GM12864 (cell line): ENCODE results near the gene SPAG4.
A peak's percentile ranks its signal among the peaks of the same experiment; 100 is the strongest.

Source experiments
- DNase-seq: peaks from one replicate; pipeline ENCODE4 v3.0.0-alpha.2; 2011; ENCODE audit warnings: low read depth
- H3K4me3 ChIP-seq: 2 replicates; pipeline ENCODE4 v1.5.1; 2011; ENCODE audit warnings: mild to moderate bottlenecking, low read depth, low read length, control low read depth
- TF ChIP-seq, protein P1 (sequence below): IDR thresholded peaks from 2 replicates; pipeline ENCODE4 v1.5.1; 2011; ENCODE audit warnings: low read depth, mild to moderate bottlenecking, moderate library complexity, low read length, control low read depth, inconsistent platforms; ENCODE audit errors: missing control alignments

Gene SPAG4

GRCh38 chr20:35602851-35603495 is 12.7 kb upstream of the SPAG4 start:
- TF ChIP-seq, protein P1, sequence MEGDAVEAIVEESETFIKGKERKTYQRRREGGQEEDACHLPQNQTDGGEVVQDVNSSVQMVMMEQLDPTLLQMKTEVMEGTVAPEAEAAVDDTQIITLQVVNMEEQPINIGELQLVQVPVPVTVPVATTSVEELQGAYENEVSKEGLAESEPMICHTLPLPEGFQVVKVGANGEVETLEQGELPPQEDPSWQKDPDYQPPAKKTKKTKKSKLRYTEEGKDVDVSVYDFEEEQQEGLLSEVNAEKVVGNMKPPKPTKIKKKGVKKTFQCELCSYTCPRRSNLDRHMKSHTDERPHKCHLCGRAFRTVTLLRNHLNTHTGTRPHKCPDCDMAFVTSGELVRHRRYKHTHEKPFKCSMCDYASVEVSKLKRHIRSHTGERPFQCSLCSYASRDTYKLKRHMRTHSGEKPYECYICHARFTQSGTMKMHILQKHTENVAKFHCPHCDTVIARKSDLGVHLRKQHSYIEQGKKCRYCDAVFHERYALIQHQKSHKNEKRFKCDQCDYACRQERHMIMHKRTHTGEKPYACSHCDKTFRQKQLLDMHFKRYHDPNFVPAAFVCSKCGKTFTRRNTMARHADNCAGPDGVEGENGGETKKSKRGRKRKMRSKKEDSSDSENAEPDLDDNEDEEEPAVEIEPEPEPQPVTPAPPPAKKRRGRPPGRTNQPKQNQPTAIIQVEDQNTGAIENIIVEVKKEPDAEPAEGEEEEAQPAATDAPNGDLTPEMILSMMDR = no peak

DNA sequence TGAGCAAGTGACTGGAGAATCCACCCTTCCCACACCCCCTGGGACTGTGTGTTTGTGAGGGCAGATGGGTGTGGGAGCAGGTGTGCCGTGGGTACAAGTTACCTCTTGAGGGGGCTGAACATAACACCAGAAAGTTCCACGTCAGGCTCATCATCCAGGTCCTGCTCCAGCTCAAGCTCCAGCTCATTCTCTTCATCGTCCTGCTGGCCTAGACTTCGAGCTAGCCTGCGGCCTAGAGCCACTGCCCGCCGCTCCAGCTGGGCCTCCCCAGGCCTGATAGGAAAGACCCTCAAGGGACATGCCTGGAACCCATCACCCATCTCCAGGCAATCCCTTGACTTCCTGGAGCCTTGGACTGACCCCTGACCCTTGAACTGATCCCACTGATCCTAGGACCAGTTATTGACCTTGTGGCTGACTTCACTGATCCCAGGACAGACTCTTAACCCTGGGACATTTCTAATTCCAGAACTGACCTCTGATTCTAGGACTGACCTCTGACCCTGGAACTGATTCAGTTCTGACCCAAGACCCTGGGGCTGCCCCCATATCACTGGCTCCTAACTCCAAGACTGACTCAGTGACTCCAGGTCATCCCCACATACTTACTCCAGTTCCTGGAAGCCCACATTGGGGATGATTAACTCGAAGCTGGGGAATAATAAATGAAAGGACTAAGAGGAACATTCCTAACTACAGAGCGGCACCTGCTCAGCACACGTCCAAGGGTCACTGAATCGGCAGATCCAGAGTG is 11.8 kb upstream of the SPAG4 start:
- TF ChIP-seq, protein P1 = no peak
- no peak overlapping the region for H3K4me3 ChIP-seq
- DNase-seq = no peak

More at GRCh38 chr20:35602851-35603495, 12.7 kb upstream of the SPAG4 start:
- no peak for DNase-seq
- H3K4me3 ChIP-seq = no peak overlapping the region

- TF ChIP-seq, protein P1 = peak; percentile 47
- no peak overlapping the region for H3K4me3 ChIP-seq
- no peak for DNase-seq
Measured at GRCh38 chr20:35604449-35604747, 11.2 kb upstream of the SPAG4 start.

- TF ChIP-seq, protein P1 = no peak
- no peak overlapping the region for H3K4me3 ChIP-seq
- DNase-seq = no peak
Measured at GRCh38 chr20:35606127-35606526, 9.5 kb upstream of the SPAG4 start.

DNA sequence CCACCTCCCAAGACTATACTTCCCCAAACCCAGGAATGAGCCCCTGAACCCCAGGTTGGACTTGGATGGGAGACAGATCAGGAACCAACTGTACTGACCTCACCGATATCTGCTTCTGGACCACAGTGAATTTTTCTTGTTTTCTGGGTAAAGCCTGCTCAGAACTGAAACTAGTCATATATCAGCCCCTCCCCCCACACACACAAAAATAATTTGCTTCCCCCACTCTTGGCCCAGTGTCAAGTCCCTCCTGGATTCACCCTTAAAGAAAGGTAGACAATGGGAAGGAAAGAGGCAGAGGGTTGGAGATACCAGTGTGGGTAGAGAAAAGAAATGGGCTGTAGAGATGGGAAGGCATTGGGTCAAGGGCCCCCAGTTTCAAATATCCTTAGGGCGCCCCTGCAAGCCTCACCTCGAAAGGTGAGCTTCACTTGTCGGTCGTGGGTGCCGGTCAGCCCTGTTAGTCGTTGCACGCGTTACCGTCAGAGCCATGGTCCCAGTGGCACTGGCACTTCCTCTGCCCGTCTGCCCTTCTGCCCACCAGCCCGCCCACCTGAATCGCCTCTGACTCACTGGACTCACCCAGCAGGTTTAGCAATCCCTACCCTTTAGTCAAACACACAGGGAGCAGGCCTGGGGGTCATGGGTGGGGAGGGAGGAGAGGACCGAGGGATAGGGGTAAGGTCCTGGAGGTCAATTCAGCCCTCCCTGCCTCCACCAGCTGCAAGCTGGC is 8.5 kb upstream of the SPAG4 start:
- H3K4me3 ChIP-seq = no peak overlapping the region
- DNase-seq = no peak
- TF ChIP-seq, protein P1 = no peak

DNA sequence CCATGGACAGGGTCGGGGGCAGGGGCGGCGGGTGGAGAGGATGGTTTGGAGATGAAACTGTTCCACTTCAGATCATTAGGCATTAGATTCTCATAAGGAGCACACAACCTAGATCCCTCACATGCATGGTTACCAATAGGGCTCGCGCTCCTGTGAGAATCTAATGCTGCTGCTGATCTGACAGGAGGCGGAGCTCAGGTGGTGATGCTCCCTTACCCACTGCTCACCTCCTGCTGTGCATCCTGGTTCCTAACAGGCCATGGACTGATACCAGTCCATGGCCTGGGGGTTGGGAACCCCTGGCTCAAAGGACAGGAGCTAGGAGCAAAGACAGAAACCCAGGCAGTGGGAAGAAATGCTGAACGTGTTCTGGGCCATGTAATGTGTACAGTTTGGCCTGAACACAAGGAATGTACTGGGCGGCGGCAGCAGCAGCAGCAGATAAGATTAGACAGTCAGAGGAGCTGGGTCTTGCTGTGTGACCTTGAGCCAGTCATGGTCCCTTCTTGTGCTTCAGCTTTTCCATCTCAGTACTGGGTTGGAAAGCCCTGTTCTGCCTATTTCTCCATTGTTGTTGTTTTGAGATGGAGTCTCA is 4.7 kb upstream of the SPAG4 start:
- H3K4me3 ChIP-seq = no peak overlapping the region
- no peak for DNase-seq
- TF ChIP-seq, protein P1 = no peak
